B cell (primary cell): ENCODE measurements around the gene BLOC1S2. TPM values are rescaled to one million over a fixed set of nuclear protein-coding genes. Genes with fewer than 3 reads are reported as not detected.

ENCODE experiments used
- ATAC-seq: fragments of 200-7000 bp; cut with Tn5 transposase; one replicate; pipeline ENCODE4 v1.10.0; 2021; ENCODE audit warnings: low read depth, mild to moderate bottlenecking, moderate number of reproducible peaks, moderate library complexity
- CTCF ChIA-PET: fragments of 350-600 bp; sonication (Branson Sonifier 250); formaldehyde crosslinking; loops from one replicate; lab custom pipeline; 2021; ENCODE audit warnings: antibody characterized with exemption, inconsistent platforms; lab: Charles Lee
- POLR2A ChIA-PET: fragments of 350-600 bp; sonication (Branson Sonifier 250); formaldehyde crosslinking; loops from one replicate; lab custom pipeline; 2021; ENCODE audit warnings: antibody characterized with exemption; lab: Charles Lee
- DNase-seq: peaks from one replicate; pipeline ENCODE4 v3.0.0; 2013
- H2AFZ ChIP-seq: 2 replicates; pipeline ENCODE4 v1.6.1; 2012; ENCODE audit warnings: mild to moderate bottlenecking, low read depth, low read length; ENCODE audit not compliant: insufficient read depth, poor library complexity, severe bottlenecking
- H3K27ac ChIP-seq, 2 donors: 1 replicate in 1 of 2; 2 replicates in 1 of 2; pipeline ENCODE4 v1.5.1; 2012 to 2013; ENCODE audit warnings: low read length in 2 of 2, mild to moderate bottlenecking in 2 of 2, moderate library complexity in 1 of 2
- H3K27me3 ChIP-seq, 4 experiments: fragments of 200-600 bp in 1 of 4; sonication (generic) in 1 of 4; replicated peaks in 1 of 4; 1 replicate in 2 of 4; 2 replicates in 2 of 4; pipeline versions ENCODE4 v1.6.1 to v1.7.0; 2013 to 2016; ENCODE audit warnings: low read length in 3 of 4, mild to moderate bottlenecking in 2 of 4, mixed read lengths in 1 of 4, moderate library complexity in 1 of 4; ENCODE audit not compliant: insufficient read depth in 4 of 4, control insufficient read depth in 3 of 4; ENCODE audit errors: control extremely low read depth in 1 of 4
- H3K36me3 ChIP-seq, 2 experiments: replicated peaks in 1 of 2; 1 replicate in 1 of 2; 2 replicates in 1 of 2; pipeline versions ENCODE4 v1.6.1 to v1.7.1; 2013; ENCODE audit warnings: low read length in 1 of 2; ENCODE audit not compliant: insufficient read depth in 2 of 2, control insufficient read depth in 1 of 2; ENCODE audit errors: control extremely low read depth in 1 of 2, extremely low read depth in 1 of 2
- H3K4me1 ChIP-seq, 2 donors: fragments of 200-600 bp in 1 of 2; sonication (generic) in 1 of 2; 1 replicate in 1 of 2; 2 replicates in 1 of 2; pipeline versions ENCODE4 v1.5.1 to v1.6.1; 2013 to 2017; ENCODE audit warnings: low read length in 2 of 2; ENCODE audit not compliant: control insufficient read depth in 2 of 2, insufficient read depth in 2 of 2
- H3K4me2 ChIP-seq: replicated peaks from 2 replicates; pipeline ENCODE3; 2012; ENCODE audit warnings: mild to moderate bottlenecking, low read depth, low read length; ENCODE audit not compliant: poor library complexity, severe bottlenecking
- H3K4me3 ChIP-seq, 5 experiments: fragments of 200-600 bp in 1 of 5; sonication (generic) in 1 of 5; 1 replicate in 3 of 5; 2 replicates in 2 of 5; pipeline versions ENCODE4 v1.5.1 to v1.7.0; 2011 to 2016; ENCODE audit warnings: low read length in 4 of 5, mild to moderate bottlenecking in 4 of 5, low read depth in 2 of 5, control low read depth in 1 of 5, moderate library complexity in 1 of 5; ENCODE audit not compliant: insufficient read depth in 1 of 5; ENCODE audit errors: control extremely low read depth in 1 of 5, extremely low read depth in 1 of 5
- H3K79me2 ChIP-seq: fragments of 200-600 bp; sonication (generic); one replicate; pipeline ENCODE4 v1.6.0; 2016; ENCODE audit warnings: low read length; ENCODE audit not compliant: control insufficient read depth, insufficient read depth
- H3K9ac ChIP-seq: fragments of 200-600 bp; sonication (generic); 2 replicates; pipeline ENCODE4 v1.6.1; 2017; ENCODE audit warnings: mild to moderate bottlenecking, low read length, moderate library complexity
- H3K9me3 ChIP-seq, 3 donors: one replicate each; pipeline versions ENCODE4 v1.6.1 to v1.7.1; 2013; ENCODE audit warnings: low read length in 2 of 3; ENCODE audit not compliant: control insufficient read depth in 2 of 3, insufficient read depth in 1 of 3; ENCODE audit errors: control extremely low read depth in 1 of 3
- H4K20me1 ChIP-seq: 2 replicates; pipeline ENCODE4 v1.6.0; 2012; ENCODE audit warnings: mild to moderate bottlenecking, low read length; ENCODE audit not compliant: insufficient read depth, control insufficient read depth, poor library complexity, severe bottlenecking
- H3K27ac Mint-ChIP-seq: one replicate; pipeline ENCODE4 v1.8.0; 2021; ENCODE audit warnings: mixed read lengths
- H3K27me3 Mint-ChIP-seq: one replicate; pipeline ENCODE4 v1.8.0; 2021; ENCODE audit warnings: mixed read lengths
- H3K4me1 Mint-ChIP-seq: one replicate; pipeline ENCODE4 v1.8.0; 2021; ENCODE audit warnings: mixed read lengths
- H3K4me3 Mint-ChIP-seq: one replicate; pipeline ENCODE4 v1.8.0; 2021; ENCODE audit warnings: mixed read lengths
- H3K9me3 Mint-ChIP-seq: one replicate; pipeline ENCODE4 v1.8.0; 2022; ENCODE audit warnings: mixed read lengths; ENCODE audit not compliant: insufficient read depth
- EZH2 ChIP-seq: IDR thresholded peaks from 2 replicates; pipeline ENCODE4 v1.6.1; 2012; ENCODE audit warnings: borderline replicate concordance, low read depth, mild to moderate bottlenecking, moderate library complexity, low read length; ENCODE audit not compliant: insufficient read depth, poor library complexity, severe bottlenecking
- WGBS: methylation state at CpG from one replicate; pipeline ENCODE4 v1.1.5; 2013; ENCODE audit warnings: missing lambda C conversion rate; ENCODE audit not compliant: insufficient coverage; 5-methylcytosine and 5-hydroxymethylcytosine counted together
- intact Hi-C: fragments of 100-400 bp; cut with micrococcal nuclease; formaldehyde crosslinking; loops from one replicate; pipeline ENCODE4 v1.10.0; 2022
- polyA plus RNA-seq: library from polyadenylated mRNA; depleted of rRNA; stranded (reverse); fragments of >200 nt; gene quantifications from 2 replicates; pipeline ENCODE4 v1.2.3, GENCODE V29; 2012
- total RNA-seq, 2 donors: library from RNA; stranded (reverse); fragments of 120-200 nt in 1 of 2; gene quantifications; 1 replicate in 1 of 2; 2 replicates in 1 of 2; pipeline versions ENCODE4 v1.2.3 to v1.2.4, GENCODE V29; 2013 to 2022
- TF ChIP-seq, protein P1 (sequence below): fragments of 200-600 bp; IDR thresholded peaks from one replicate; pipeline ENCODE4 v1.8.0; 2022; ENCODE audit warnings: antibody characterized with exemption, mild to moderate bottlenecking

Gene BLOC1S2
- total and polyA plus RNA-seq, 2 donors (not counting 1 experiment from before 2014, with no cell fraction given) = 47.2 to 48.7 TPM

DNA sequence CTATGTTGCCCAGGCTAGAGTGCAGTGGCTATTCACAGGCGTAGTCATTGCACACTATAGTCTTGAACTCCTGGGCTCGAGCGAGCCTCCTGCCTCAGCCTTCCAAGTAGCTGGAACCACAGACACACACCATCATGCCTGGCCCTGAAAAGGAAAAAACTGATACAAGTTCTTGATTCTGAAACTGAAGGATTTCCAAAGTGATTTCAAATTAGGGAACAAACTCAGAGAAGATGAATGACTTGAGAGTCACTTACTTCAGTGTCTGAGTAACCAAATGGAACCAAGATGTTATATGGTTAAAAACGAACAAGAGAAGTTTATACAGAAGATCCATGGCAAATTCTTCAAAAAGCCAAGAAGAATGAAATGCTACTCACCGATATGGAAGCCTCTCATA, 33.4 kb downstream of the BLOC1S2 start:
- intact Hi-C loops = no loop called here

DNA sequence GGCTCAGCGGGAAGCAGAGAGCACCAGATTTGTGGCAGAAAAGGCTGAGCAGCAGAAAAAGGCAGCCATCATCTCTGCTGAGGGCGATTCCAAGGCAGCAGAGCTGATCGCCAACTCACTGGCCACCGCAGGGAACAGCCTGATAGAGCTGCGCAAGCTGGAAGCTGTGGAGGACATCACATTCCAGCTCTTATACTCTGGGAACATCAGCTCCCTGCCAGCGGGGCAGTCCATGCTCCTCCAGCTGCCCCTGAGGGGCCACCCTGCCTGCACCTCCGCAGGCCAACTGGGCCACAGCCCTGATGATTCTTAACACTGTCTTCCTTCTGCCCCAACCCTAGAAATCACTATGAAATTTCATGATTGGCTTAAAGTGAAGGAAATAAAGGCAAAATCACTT, 37.7 kb downstream of the BLOC1S2 start:
- no peaks in the 10 kb centered on the region for H3K27me3 ChIP-seq
- H3K4me1 ChIP-seq = no peaks in the 10 kb centered on the region
- WGBS = over 99% methylated on average over 5 of the region's 7 CpGs
- ChIA-PET POLR2A (no interaction called here), CTCF (interaction anchor here (0.6 to 0.9 kb wide), 3 partner anchors 8 to 13 kb away, joined by 3 to 5 read pairs (median 4); no protein-coding TSS in a partner anchor)
- H3K4me1 Mint-ChIP-seq = no peaks in the 10 kb centered on the region
- no peak overlapping the region for H3K9ac ChIP-seq
- H3K9me3 ChIP-seq = no peaks in the 10 kb centered on the region
- peaks cover 13 to 77% of the 10 kb centered on the region in 2 experiments for H3K36me3 ChIP-seq
- H2AFZ ChIP-seq = no peak overlapping the region
- no peaks in the 10 kb centered on the region for H3K79me2 ChIP-seq
- H4K20me1 ChIP-seq = no peaks in the 10 kb centered on the region
- intact Hi-C loops = loop anchor here (10.0 kb wide), 1 partner anchor 404 kb away; no protein-coding TSS in a partner anchor
- H3K27me3 Mint-ChIP-seq = no peaks in the 10 kb centered on the region
- H3K27ac ChIP-seq = no peak overlapping the region
- no peak for ATAC-seq
- H3K9me3 Mint-ChIP-seq = no peaks in the 10 kb centered on the region
- no peak overlapping the region for H3K4me3 Mint-ChIP-seq
- no peak for DNase-seq
- no peak overlapping the region for H3K4me3 ChIP-seq
- no peak overlapping the region for H3K27ac Mint-ChIP-seq
- no peak for TF ChIP-seq EZH2
- TF ChIP-seq, protein P1, sequence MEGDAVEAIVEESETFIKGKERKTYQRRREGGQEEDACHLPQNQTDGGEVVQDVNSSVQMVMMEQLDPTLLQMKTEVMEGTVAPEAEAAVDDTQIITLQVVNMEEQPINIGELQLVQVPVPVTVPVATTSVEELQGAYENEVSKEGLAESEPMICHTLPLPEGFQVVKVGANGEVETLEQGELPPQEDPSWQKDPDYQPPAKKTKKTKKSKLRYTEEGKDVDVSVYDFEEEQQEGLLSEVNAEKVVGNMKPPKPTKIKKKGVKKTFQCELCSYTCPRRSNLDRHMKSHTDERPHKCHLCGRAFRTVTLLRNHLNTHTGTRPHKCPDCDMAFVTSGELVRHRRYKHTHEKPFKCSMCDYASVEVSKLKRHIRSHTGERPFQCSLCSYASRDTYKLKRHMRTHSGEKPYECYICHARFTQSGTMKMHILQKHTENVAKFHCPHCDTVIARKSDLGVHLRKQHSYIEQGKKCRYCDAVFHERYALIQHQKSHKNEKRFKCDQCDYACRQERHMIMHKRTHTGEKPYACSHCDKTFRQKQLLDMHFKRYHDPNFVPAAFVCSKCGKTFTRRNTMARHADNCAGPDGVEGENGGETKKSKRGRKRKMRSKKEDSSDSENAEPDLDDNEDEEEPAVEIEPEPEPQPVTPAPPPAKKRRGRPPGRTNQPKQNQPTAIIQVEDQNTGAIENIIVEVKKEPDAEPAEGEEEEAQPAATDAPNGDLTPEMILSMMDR = no peak
- H3K4me2 ChIP-seq = no peak overlapping the region

More for the DNA sequence above, 33.4 kb downstream of the BLOC1S2 start:
- Histone ChIP-seq H4K20me1 (peaks cover 7% of the 10 kb centered on the region), H3K4me3 (no peak overlapping the region), H3K36me3 (peaks cover 10 to 79% of the 10 kb centered on the region in 2 experiments), H3K9me3 (no peaks in the 10 kb centered on the region), H3K27ac (no peak overlapping the region), H3K4me2 (no peak overlapping the region), H3K79me2 (peaks cover 12% of the 10 kb centered on the region), H3K27me3 (no peaks in the 10 kb centered on the region), H3K4me1 (no peaks in the 10 kb centered on the region), H3K9ac (no peak overlapping the region), H2AFZ (no peak overlapping the region)
- 95% methylated on average over 5 of the region's 5 CpGs for WGBS
- Mint-ChIP-seq H3K4me3 (no peak overlapping the region), H3K4me1 (no peaks in the 10 kb centered on the region), H3K9me3 (no peaks in the 10 kb centered on the region), H3K27ac (no peak overlapping the region), H3K27me3 (no peaks in the 10 kb centered on the region)
- TF ChIP-seq, protein P1 = no peak
- TF ChIP-seq EZH2 = no peak
- ChIA-PET POLR2A (interaction anchor here (0.7 kb wide), 1 partner anchor 483 kb away, joined by 3 read pairs; no protein-coding TSS in a partner anchor), CTCF (interaction anchor here (0.6 kb wide), 1 partner anchor 247 kb away, joined by 3 read pairs; no protein-coding TSS in a partner anchor)
- no peak for ATAC-seq
- no peak for DNase-seq
